ENCODE data around the gene MATN4. TPM values are rescaled to one million over a fixed set of nuclear protein-coding genes. Genes with fewer than 3 reads are reported as not detected.
A peak's percentile ranks its signal among the peaks of the same experiment; 100 is the strongest.

Gene MATN4
- total RNA-seq, 1 donor from 2014 or later = 2.0 TPM

DNA sequence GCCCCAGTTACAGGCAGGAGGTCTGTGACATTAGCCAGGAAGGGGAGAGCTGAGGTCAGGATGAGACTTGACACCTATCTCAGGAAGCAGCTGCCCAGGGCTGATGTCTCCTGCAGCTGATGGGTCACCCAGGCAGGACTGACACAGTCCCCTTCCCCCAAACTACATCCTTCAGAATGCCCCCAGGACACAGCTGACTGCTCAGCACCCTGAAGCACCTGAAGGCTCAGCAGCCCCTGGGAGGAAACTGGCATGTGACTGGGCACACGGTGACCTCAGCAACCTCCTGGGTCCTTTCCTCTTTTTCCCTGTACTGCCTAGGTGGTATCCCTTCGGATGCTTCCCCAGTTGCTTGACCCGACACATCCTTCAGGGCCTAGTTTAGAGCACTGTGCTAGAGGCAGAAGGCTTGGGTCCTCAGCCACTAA, 38.2 kb upstream of the MATN4 start:
- Mint-ChIP-seq H3K27me3 (ENCODE audit: insufficient read depth) (no peaks in the 10 kb centered on the region), H3K36me3 (ENCODE audit: low read depth) (peaks cover 35% of the 10 kb centered on the region), H3K27ac (peak overlapping the region; percentile 57), H3K4me1 (ENCODE audit: low read depth) (peaks cover 74% of the 10 kb centered on the region), H3K4me3 (peak overlapping the region; percentile 98), H3K9me3 (no peaks in the 10 kb centered on the region)
- DNase-seq (ENCODE audit: low spot score) = no peak
- intact Hi-C loops (cut with micrococcal nuclease) = no loop called here

DNA sequence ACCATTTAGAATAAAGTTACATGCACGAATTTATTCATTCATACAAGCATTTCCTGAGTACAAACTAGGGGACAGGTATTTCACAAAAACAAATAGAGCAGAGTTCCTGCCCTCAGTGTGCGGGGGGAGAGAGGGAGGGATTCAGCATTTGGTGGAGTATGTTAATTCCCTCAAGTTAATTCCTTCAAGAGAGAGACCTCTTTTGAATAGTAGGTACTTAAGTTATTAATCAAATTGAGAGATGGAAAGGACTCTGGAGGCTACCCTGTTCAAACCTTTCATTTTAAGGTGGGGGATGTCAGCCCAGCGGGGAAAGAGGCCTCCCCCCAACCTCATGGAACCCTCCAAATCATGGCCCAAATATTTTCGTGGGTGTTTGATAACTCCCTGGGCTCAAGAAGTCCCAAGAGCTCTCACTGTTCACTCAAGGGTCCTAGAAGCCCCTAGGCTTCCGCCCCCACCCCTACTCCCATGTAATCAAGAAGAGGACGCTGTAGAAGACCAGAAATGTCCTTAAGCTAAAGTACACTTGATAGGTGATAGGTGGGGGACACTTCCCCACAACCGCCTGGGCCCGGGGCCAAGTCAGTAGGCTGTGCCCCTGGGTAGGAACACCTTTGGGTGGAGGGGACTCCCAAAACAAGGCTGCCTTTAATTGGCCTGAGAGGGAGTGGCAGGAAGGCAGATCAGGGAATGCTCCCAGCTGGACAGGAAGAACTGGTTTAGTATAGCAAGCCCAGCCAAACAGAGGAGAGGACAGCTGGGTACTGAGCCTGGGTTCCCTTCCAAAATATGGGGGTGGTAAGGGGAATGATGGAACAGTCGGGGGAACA, 37.2 kb upstream of the MATN4 start:
- intact Hi-C loops (cut with micrococcal nuclease) = no loop called here
- peak overlapping the region; percentile 68 for H3K27ac Mint-ChIP-seq
- H3K27me3 Mint-ChIP-seq (ENCODE audit: insufficient read depth) = no peaks in the 10 kb centered on the region

DNA sequence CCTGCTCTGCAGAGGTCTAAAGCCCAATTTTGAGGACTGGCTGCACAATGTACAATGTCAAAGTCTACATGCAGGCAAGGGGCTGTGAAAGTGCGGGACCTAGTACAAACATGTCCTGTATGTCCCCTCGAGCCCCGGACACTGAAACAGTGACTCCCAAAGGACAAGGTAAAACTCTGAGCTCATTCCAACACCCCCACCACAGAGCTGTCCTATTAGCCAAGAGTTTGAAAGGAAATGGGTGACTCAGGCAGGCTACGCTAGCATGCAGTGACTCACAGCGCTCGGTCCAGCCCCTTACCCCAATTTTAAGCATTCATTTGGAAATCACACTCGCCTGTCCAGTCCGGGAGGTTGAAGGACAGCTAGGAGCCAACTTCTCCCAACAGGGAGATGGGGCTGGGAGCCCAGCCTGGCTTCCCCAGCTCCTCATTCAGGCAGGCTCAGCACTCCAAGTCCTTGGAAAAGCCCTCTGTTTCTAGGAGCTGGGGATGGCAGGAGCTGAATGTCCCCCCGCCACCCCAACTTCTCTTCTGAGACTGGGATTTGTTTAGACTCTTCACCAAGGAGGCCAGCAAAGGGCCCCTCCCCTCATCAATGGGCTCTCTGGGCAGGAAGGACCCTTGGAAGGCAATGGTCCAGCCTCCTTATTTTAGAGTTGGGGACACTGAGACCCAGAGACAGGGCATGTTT, 36.2 kb upstream of the MATN4 start:
- H3K36me3 Mint-ChIP-seq (ENCODE audit: low read depth) = peaks cover 46% of the 10 kb centered on the region
- peak overlapping the region; percentile 48 for H3K27ac Mint-ChIP-seq
- peak overlapping the region; percentile 98 for H3K4me3 Mint-ChIP-seq
- no peak for DNase-seq (ENCODE audit: low spot score)
- peaks cover 82% of the 10 kb centered on the region for H3K4me1 Mint-ChIP-seq (ENCODE audit: low read depth)
- no peaks in the 10 kb centered on the region for H3K9me3 Mint-ChIP-seq
- H3K27me3 Mint-ChIP-seq (ENCODE audit: insufficient read depth) = no peaks in the 10 kb centered on the region
- intact Hi-C loops (cut with micrococcal nuclease) = no loop called here

More for the DNA sequence above, 37.2 kb upstream of the MATN4 start:
- Mint-ChIP-seq H3K4me3 (peak overlapping the region; percentile 98), H3K9me3 (no peaks in the 10 kb centered on the region), H3K4me1 (ENCODE audit: low read depth) (peaks cover 79% of the 10 kb centered on the region), H3K36me3 (ENCODE audit: low read depth) (peaks cover 42% of the 10 kb centered on the region)
- DNase-seq (ENCODE audit: low spot score) = no peak

DNA sequence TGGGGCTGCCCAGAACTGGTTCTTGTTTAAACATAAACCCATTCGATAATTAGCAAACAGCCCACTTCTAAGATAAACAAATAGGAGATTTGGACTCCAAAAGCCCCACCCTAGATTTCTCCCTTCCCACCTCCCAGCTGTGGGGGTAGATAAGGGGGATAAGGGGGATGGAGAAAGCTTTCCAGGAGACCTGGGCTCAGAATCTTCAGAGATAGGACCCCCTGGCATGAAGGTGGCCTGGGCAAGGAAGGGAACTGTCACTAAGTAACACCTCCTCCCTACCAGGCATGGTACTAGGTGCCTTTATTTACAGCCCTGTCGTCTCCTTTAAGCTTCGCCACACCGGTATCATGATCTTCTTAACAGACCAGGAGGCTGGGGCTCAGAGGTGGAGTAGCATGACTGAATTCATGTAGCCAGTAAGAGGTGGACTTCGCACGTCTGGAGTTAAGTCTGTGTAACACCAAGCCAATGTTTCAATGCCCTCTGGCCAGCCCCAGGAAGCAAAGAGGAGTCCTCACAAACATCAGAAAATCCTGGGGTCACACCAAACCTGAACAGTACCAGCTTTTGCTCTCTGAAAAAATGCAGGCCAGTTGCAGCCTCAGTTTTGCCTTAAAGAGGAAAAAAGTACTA, 35.6 kb upstream of the MATN4 start:
- Mint-ChIP-seq H3K4me1 (ENCODE audit: low read depth) (peaks cover 87% of the 10 kb centered on the region), H3K27ac (peak overlapping the region; percentile 12), H3K36me3 (ENCODE audit: low read depth) (peaks cover 50% of the 10 kb centered on the region), H3K9me3 (no peaks in the 10 kb centered on the region), H3K27me3 (ENCODE audit: insufficient read depth) (no peaks in the 10 kb centered on the region), H3K4me3 (peak overlapping the region; percentile 98)
- no peak for DNase-seq (ENCODE audit: low spot score)
- intact Hi-C loops (cut with micrococcal nuclease) = no loop called here

DNA sequence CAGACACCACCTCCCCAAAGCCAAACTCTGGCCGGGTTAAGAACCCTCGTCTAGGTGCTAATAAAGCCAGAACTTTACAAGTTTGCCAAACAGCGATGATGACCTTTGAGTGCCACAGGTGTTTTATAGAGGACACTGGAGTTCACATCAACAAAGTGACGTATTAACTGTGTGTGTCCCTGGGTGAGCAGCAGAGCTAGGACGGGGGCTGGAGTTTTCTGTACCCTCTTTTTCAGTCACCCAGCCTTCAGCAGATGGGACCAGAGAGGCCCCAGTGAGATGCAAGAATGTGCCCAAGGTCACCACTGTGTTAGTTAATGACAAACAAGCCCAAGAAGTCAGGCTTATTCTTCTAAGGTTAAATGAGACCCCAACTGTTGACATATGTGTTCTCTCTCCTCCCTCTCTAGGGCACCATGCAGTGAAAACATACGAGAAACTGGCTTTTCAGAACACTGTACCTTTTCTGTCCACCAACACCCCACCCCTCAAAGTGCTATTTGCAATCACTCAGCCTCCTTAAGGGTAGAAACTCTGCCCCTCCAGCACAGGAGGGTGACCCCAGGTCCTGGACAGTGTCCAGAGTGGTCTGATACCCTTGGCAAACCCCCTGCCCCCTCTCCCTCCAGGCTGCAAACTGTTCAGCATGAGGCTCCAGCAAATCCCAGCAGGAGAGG, 34.9 kb upstream of the MATN4 start:
- peaks cover 50% of the 10 kb centered on the region for H3K36me3 Mint-ChIP-seq (ENCODE audit: low read depth)
- intact Hi-C loops (cut with micrococcal nuclease) = no loop called here
- no peaks in the 10 kb centered on the region for H3K9me3 Mint-ChIP-seq
- H3K4me1 Mint-ChIP-seq (ENCODE audit: low read depth) = peaks cover 87% of the 10 kb centered on the region
- H3K27me3 Mint-ChIP-seq (ENCODE audit: insufficient read depth) = no peaks in the 10 kb centered on the region
- peak overlapping the region; percentile 39 for H3K4me3 Mint-ChIP-seq
- DNase-seq (ENCODE audit: low spot score) = no peak
- no peak overlapping the region for H3K27ac Mint-ChIP-seq

DNA sequence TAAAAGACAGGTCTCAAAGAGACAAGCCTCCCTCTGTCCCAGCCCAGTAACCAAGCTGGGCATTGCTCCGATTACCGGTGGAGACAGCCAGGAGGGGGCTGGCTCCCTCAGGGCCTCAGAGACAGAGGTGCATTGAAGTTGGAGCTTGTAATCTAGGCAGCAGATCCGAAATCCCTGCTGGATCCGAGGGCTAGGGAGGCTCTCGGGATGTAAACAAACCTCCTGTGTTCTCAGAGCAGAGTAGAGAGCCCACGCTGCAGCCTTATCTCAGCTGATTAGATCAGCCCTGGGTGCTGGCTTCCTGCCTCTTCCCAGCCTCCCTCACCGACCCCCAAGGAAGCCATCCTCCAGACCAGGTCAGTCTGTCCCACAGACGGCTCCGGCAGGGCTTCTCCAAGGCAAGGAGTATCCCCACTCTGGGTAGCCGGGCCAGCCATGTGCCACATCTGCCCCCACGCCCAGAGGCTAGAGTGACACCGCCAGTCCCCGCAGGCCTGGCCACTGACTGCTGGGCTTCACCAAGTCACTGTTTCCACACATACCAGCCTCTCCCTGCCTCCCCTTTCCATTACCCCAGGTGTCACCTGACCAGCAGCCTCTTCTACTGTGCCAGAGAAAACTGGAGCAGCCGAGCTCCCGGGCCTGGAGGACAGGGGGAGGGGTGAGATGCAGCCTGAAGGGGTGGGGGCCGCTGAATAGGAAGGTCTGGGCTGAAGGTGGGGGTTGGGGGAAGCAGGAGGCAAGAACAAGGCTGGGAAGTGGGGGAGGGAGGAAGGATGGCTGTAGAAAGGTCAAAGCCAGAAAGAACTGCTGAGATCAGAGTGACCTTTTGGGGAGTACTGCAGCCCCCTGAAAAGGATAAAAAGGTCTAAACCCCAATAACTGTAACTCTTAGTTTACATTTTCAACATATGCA, 34.1 kb upstream of the MATN4 start:
- intact Hi-C loops (cut with micrococcal nuclease) = no loop called here
- Mint-ChIP-seq H3K36me3 (ENCODE audit: low read depth) (peaks cover 47% of the 10 kb centered on the region), H3K4me3 (no peak overlapping the region), H3K4me1 (ENCODE audit: low read depth) (peaks cover 84% of the 10 kb centered on the region), H3K27ac (peak overlapping the region; percentile 23), H3K9me3 (no peaks in the 10 kb centered on the region), H3K27me3 (ENCODE audit: insufficient read depth) (no peaks in the 10 kb centered on the region)
- no peak for DNase-seq (ENCODE audit: low spot score)

DNA sequence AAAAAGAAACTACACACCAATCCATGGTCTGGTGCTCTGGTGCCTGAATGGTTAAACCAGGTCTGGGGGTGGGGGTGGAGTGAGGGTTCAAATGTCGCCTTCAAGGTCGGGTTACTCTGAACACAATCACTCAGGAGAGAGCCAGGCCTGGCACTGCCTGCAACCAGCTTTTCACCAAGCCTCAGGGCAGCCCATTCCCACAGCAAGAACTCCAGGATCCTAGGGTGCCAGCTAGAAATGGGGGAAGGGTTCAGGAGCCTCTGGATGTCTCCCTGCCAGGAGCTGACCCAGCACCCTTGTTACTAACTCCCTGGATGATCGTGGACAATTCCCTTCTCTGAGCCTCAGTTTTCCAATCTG, 33.5 kb upstream of the MATN4 start:
- Mint-ChIP-seq H3K4me1 (ENCODE audit: low read depth) (peaks cover 84% of the 10 kb centered on the region), H3K9me3 (no peaks in the 10 kb centered on the region), H3K27ac (no peak overlapping the region), H3K27me3 (ENCODE audit: insufficient read depth) (no peaks in the 10 kb centered on the region), H3K4me3 (no peak overlapping the region), H3K36me3 (ENCODE audit: low read depth) (peaks cover 44% of the 10 kb centered on the region)
- no peak for DNase-seq (ENCODE audit: low spot score)
- intact Hi-C loops (cut with micrococcal nuclease) = no loop called here

DNA sequence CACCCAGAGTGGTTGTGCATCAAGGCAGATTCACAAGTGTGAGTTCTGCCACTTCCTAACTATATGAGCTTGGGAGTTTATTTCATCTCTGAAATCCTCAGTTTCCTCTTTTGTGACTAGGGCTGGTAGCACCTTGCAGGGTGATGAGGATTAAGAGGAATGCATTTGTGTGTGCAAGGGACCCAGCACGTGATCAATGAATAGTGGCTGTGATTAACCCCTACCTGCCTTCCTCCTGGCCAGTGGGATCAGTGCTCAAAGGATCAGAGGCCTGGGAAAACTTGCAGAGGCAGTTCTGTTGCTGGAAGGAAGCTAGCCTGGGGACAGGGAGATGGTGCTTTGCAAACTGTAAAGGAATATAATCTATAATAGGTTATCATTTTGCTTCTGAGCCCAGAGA, 32.9 kb upstream of the MATN4 start:
- peaks cover 78% of the 10 kb centered on the region for H3K4me1 Mint-ChIP-seq (ENCODE audit: low read depth)
- H3K4me3 Mint-ChIP-seq = no peak overlapping the region
- no peak for DNase-seq (ENCODE audit: low spot score)
- no peaks in the 10 kb centered on the region for H3K27me3 Mint-ChIP-seq (ENCODE audit: insufficient read depth)
- H3K36me3 Mint-ChIP-seq (ENCODE audit: low read depth) = peaks cover 41% of the 10 kb centered on the region
- peak overlapping the region; percentile 18 for H3K27ac Mint-ChIP-seq
- intact Hi-C loops (cut with micrococcal nuclease) = no loop called here
- H3K9me3 Mint-ChIP-seq = no peaks in the 10 kb centered on the region

DNA sequence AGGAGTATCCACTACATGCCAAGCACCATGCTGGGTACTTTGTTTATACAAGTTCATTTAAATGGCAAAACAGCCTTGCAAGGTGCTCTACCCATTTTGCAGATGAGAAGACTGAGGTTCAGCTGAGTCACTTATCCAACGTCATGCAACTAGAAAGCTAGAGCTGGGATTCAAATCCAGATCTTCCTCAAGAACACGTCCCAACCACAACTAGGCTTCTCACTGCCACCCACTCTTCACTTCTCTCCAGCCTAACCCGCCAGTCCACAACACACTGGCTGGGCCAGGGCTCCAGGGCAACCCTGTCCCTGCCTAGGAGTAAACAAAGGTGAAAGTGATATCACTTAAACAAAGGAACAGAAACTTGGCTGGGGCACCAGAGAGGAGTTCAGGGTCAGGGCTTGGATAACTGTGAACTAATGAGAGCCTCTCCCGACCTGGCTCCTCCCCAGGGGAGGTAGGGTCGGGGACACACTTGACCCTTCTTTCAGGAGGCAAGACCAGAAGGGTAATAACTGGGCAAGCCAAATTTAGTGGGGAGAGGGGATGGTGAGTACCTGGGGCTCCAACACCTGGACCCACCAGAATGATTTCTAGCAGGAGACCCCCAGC, 32.2 kb upstream of the MATN4 start:
- peaks cover 43% of the 10 kb centered on the region for H3K36me3 Mint-ChIP-seq (ENCODE audit: low read depth)

DNA sequence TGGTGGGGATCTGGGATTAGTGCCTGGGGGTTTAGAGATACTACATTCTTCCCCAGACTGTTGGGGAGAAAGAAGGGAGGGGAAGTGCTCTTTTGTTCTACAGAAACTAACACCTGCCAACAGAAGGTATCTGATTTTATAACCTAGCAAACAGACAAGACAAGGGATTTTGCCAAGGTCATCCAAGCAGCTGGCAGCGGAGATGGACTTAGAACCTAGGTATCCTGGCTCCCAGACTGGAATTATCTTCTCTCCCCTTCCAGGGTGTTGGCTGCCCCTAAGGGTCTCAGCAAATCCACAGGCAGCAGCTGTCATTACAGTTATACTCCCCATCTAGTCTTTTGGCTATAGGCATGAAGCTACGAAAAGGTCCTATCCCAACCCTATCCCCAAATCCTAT, 31.7 kb upstream of the MATN4 start:
- H3K27ac Mint-ChIP-seq = no peak overlapping the region
- H3K36me3 Mint-ChIP-seq (ENCODE audit: low read depth) = peaks cover 40% of the 10 kb centered on the region
- H3K4me1 Mint-ChIP-seq (ENCODE audit: low read depth) = peaks cover 75% of the 10 kb centered on the region

More for the DNA sequence above, 32.2 kb upstream of the MATN4 start:
- no peaks in the 10 kb centered on the region for H3K9me3 Mint-ChIP-seq
- H3K27ac Mint-ChIP-seq = peak overlapping the region; percentile 62
- no peak overlapping the region for H3K4me3 Mint-ChIP-seq
- H3K27me3 Mint-ChIP-seq (ENCODE audit: insufficient read depth) = no peaks in the 10 kb centered on the region
- H3K4me1 Mint-ChIP-seq (ENCODE audit: low read depth) = peaks cover 78% of the 10 kb centered on the region
- intact Hi-C loops (cut with micrococcal nuclease) = no loop called here
- DNase-seq (ENCODE audit: low spot score) = no peak

DNA sequence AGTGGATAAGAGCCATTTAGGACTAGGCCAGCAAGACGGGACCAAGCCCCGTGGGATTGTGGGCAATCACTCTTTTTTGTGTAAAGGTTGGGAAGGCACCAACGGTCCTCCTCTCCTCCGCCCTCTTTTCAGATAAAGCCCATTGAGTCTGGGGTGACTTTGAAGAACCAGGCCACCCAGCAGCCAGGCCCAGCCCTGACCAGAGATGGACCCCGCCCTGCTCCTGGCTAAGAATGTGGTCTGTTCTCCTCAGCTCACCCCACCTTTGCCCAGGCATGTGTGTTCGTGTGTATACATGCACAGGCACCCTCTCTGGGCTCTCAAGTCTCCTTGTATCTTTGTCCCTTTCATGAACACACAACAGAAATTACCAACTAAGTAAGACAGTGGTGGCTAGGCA, 31.0 kb upstream of the MATN4 start:
- Mint-ChIP-seq H3K9me3 (no peaks in the 10 kb centered on the region), H3K36me3 (ENCODE audit: low read depth) (peaks cover 36% of the 10 kb centered on the region)
- intact Hi-C loops (cut with micrococcal nuclease) = no loop called here

More for the DNA sequence above, 31.7 kb upstream of the MATN4 start:
- intact Hi-C loops (cut with micrococcal nuclease) = no loop called here
- DNase-seq (ENCODE audit: low spot score) = no peak
- Mint-ChIP-seq H3K4me3 (no peak overlapping the region), H3K27me3 (ENCODE audit: insufficient read depth) (no peaks in the 10 kb centered on the region), H3K9me3 (no peaks in the 10 kb centered on the region)

More for the DNA sequence above, 31.0 kb upstream of the MATN4 start:
- peak overlapping the region; percentile 74 for H3K27ac Mint-ChIP-seq
- peaks cover 67% of the 10 kb centered on the region for H3K4me1 Mint-ChIP-seq (ENCODE audit: low read depth)
- DNase-seq (ENCODE audit: low spot score) = no peak
- H3K4me3 Mint-ChIP-seq = no peak overlapping the region
- no peaks in the 10 kb centered on the region for H3K27me3 Mint-ChIP-seq (ENCODE audit: insufficient read depth)
